ENCODE data around the gene GPD2.

DNA sequence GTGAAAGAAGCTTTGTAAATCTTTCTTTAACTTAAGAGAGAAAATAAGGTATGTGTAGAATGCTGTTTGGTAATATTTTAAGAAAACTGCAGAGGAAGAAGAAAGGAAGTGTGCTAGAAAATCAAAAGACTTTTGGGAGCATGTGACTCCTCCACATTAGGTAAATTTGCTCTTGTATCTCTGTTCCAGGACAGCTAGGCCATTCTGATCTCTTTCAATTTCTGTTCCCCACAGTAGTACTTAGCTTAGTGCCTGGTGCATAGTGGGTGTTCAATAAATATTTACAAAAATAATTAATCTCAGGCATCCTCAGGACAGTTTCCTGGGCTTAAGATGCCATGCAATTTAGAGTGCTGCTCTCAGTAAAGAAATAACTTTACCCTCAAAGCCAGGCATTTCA, 105.0 kb downstream of the GPD2 start:
- no peak for TF ChIP-seq ZNF426 (tag by site-specific recombination; IDR thresholded peaks at IDR 0.05)
- TF ChIP-seq, protein P1, sequence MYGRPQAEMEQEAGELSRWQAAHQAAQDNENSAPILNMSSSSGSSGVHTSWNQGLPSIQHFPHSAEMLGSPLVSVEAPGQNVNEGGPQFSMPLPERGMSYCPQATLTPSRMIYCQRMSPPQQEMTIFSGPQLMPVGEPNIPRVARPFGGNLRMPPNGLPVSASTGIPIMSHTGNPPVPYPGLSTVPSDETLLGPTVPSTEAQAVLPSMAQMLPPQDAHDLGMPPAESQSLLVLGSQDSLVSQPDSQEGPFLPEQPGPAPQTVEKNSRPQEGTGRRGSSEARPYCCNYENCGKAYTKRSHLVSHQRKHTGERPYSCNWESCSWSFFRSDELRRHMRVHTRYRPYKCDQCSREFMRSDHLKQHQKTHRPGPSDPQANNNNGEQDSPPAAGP (tag by site-specific recombination; IDR thresholded peaks at IDR 0.05): no peak
- no peak for TF ChIP-seq ZNF354C (tag by site-specific recombination; IDR thresholded peaks at IDR 0.05; ENCODE audit: borderline replicate concordance, low read depth)
- no peak for TF ChIP-seq YY1 (tag by site-specific recombination; IDR thresholded peaks at IDR 0.05)
- no peak for TF ChIP-seq CTCF (tag by site-specific recombination; IDR thresholded peaks at IDR 0.05)
- no peak for TF ChIP-seq ZSCAN16 (tag by site-specific recombination; IDR thresholded peaks at IDR 0.05)
- no peak for TF ChIP-seq ZNF398 (tag by site-specific recombination; IDR thresholded peaks at IDR 0.05)
- no peak for TF ChIP-seq BCL11A (tag by site-specific recombination; IDR thresholded peaks at IDR 0.05; ENCODE audit: low read depth)
- TF ChIP-seq, protein P2, sequence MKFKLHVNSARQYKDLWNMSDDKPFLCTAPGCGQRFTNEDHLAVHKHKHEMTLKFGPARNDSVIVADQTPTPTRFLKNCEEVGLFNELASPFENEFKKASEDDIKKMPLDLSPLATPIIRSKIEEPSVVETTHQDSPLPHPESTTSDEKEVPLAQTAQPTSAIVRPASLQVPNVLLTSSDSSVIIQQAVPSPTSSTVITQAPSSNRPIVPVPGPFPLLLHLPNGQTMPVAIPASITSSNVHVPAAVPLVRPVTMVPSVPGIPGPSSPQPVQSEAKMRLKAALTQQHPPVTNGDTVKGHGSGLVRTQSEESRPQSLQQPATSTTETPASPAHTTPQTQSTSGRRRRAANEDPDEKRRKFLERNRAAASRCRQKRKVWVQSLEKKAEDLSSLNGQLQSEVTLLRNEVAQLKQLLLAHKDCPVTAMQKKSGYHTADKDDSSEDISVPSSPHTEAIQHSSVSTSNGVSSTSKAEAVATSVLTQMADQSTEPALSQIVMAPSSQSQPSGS (tag by site-specific recombination; IDR thresholded peaks at IDR 0.05; ENCODE audit: low read depth): no peak
- no peak for TF ChIP-seq ZNF16 (tag by site-specific recombination; IDR thresholded peaks at IDR 0.05; ENCODE audit: low read depth)
